HG03354 (cell line): ENCODE data around the gene GALNT10.

Experiments used
- ATAC-seq: cut with Tn5 transposase; IDR thresholded peaks from one replicate; pipeline ENCODE4 v1.9.1; 2021; ENCODE audit warnings: mild to moderate bottlenecking; ENCODE audit not compliant: unreplicated experiment, poor library complexity, severe bottlenecking

Gene GALNT10

DNA sequence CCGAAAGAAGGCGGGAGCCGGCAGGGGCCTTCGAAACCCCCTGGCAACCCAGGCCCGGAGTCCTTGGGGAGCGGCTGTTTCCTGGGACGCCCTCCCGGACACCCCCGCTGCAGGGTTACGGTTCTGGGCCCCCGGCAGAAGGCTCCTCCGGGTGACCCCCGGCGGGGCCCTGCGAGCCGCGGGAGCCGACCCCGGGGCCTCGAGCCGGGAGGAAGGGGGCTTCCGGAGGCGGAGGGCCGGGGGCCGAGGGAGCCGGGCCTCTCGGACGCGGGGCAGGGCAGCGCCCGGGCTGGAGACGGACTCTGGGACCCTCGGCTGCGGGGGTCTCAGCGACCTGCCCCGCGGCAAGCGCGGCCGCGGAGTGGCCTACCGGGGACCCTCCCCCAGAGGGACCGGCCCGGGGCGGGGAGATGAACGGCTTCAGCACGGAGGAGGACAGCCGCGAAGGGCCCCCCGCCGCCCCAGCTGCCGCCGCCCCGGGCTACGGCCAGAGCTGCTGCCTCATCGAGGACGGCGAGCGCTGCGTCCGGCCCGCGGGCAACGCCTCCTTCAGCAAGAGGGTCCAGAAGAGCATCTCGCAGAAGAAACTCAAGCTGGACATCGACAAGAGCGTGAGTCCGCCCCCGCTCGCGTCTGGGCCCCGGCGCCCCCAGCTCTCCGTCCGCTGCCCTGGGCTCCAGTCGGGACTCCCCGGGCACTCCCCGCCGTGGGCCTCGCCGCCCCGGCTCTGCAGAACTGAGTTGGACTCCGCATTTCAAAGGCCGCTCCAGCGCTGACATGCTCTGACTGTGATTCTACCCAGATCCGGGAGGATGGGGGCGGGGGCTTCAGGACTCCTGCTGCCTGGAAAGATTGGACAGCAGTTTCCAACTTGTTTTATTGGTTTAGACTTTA is 255.9 kb downstream of the GALNT10 start:
- peak; percentile 27 for ATAC-seq

DNA sequence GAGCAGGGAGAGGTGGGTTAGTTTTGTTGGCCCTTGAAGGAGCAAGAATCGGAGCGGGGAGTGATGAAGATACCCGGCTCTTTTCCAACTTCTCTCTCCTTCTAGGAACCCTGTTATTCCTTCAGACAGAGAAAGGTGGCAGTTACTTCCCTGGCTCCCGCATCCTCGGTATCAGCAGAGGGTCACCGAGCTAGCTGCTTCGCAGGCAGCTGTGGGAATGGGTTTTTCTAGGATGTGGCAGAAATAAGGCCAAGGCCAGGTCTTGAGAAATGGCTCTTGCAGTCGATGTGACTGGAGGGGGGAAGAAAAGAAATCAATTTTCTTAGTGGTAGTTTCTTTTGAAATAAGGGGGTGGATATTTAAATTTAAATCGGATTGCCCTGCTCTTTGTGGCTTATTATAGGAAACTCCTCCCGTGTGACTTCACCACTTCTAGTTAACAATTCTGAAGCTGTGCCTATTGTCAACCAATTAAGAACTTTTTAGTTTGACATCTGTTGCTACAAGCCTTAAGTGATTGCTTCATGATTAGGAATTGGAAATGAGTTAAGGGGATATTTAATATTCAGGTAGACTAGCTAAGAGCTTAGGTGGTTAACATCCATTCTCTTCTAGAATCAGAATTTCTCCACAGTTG is 256.7 kb downstream of the GALNT10 start:
- ATAC-seq = no peak

DNA sequence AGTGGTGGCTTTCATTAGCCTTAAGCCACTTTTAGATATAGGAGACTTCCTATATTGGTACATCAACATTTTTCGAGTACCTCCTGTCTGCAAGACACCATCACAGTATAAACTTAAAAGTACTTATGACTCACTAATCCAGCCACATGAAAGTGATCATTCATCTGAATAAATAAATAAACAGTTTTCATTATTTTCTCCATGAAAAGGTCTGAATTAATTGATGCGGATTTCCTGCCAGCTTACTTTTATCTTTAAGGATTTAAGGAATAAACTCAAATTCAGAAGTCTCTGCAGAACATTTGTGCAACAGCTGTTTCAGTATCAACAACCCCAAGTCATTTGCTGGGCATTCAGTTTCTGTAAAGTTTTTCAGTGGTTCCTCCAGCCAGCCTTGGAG is 259.3 kb downstream of the GALNT10 start:
- ATAC-seq = no peak

DNA sequence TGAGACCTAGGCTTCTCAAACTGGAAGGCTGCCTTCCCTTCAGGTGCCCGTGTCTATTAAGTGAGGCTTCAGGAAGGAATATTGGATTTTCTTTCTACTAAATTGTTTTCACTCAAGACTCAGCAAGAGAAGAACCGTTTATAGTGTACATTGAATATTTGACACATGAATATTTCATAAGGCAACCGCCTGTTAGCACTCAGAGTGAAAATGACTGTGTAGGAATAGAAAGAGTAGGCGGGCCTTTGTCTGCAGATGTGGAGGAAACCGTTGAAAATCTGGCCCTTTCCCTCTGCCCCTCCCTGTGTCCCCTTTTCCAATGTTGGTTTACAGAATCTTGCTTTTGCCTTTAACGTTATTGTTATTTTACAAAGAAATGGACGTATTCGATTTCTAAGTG is 261.4 kb downstream of the GALNT10 start:
- ATAC-seq = no peak

DNA sequence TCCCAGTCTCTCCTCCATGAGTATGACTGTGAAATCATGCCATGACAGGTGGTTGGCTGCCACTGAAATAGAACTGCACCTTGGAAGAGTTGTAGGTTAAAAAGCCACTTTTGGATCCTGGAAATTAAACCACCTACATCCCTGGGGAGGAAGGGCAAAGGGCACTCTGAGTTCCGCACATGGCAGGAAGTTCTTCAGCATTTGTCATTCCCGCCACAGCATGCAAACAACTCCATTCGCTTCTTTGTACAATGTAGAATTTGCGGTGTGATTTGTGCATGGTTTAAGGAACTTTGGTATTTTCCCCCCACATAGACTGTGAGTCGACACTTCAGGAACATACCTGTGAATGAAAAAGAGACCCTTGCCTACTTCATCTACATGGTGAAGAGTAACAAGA is 265.1 kb downstream of the GALNT10 start:
- ATAC-seq = no peak

- no peak for ATAC-seq
These were observed 266.0 kb downstream of the GALNT10 start for GRCh38 chr5:154456540-154456939.

DNA sequence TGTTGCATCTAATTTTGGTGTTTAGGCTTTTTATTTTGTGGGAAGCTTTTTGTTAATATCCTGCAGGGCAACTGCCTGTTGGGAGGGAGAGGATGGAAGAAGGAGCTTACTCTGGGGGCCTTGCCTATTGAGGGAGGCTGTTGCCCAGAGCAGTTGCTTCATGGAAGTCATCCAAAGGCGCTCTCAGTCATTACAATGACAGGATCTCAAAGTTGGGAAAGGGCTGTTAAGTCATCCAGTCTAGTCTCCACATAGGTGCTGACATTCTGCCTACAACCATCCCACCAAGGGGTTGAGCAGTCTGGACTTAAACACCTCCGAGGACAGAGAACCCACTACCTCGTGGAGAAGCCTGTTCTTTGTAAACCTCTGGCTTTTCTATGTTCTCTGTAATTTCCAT is 268.5 kb downstream of the GALNT10 start:
- no peak for ATAC-seq

GRCh38 chr5:154460172-154460571 is 269.6 kb downstream of the GALNT10 start:
- no peak for ATAC-seq

GRCh38 chr5:154461531-154461930 is 271.0 kb downstream of the GALNT10 start:
- no peak for ATAC-seq

DNA sequence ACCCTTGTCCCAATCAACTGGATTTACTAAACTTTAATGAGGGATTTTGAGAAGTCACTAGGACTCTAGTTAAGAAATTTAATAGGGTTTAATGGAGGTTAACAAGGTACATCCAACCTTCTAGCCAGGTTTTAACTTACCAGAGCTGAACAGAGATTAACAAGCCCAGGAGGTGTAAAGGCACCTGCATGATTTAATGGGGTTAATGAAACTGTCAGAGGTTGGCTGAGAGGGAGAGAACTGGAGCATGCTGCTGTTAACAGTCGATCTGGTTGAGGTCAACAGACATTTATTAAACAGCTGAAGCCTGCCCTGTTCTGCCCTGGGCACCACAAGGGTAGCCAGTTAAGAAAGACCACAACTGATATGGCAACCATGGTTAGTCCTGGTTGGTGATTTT is 273.9 kb downstream of the GALNT10 start:
- ATAC-seq = no peak

- no peak for ATAC-seq
These were observed 274.6 kb downstream of the GALNT10 start for GRCh38 chr5:154465169-154465568.

DNA sequence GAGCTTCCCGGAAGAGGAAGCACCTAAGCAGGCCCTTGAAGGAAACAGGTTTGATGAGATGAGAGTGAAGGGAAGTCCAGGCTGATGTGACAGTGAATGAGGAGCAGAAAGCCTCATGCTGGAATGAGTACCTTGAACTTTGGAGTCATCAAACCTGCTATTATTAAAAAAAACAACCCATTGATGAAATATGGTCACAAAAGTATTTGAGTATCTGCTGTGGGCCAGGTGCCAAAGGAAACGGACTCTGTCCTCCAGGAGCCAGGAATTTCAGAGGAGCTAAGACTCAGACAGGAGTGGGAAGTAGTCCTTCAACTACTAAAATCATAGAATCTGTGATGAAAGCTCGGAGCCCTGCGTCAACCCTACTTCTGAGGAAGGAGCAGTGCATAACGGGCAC is 275.6 kb downstream of the GALNT10 start:
- no peak for ATAC-seq

- no peak for ATAC-seq
These were observed 276.1 kb downstream of the GALNT10 start for GRCh38 chr5:154466671-154467070.

- peak; percentile 93 for ATAC-seq
These were observed 277.3 kb downstream of the GALNT10 start for GRCh38 chr5:154467655-154468354.

GRCh38 chr5:154470137-154470536 is 279.6 kb downstream of the GALNT10 start:
- ATAC-seq = no peak
